Subcutaneous adipose tissue (tissue), 4 donors: Measurements from ENCODE around the gene UTS2. TPM values are rescaled to one million over a fixed set of nuclear protein-coding genes. Genes with fewer than 3 reads are reported as not detected.

Experiments used
- CTCF ChIP-seq: fragments of 450-650 bp; IDR thresholded peaks from one replicate; pipeline ENCODE4 v1.5.1; 2016; ENCODE audit warnings: low read depth, mild to moderate bottlenecking, control low read depth, antibody characterized with exemption, moderate library complexity
- total RNA-seq, 4 donors: library from RNA; depleted of rRNA; stranded (reverse); fragments of >200 nt; gene quantifications; one replicate each; pipeline ENCODE4 v1.1.0, GENCODE V29; 2016

UTS2 gene
- total RNA-seq, 4 donors from 2014 or later, result 0.34 to 3.1 TPM; not detected in 2

GRCh38 chr1:7811476-7811875 lies 41.4 kb downstream of the UTS2 start:
- no peak for TF ChIP-seq CTCF

GRCh38 chr1:7810395-7810794 lies 42.5 kb downstream of the UTS2 start:
- no peak for TF ChIP-seq CTCF

- no peak for TF ChIP-seq CTCF
Observed at GRCh38 chr1:7809742-7810141, 43.1 kb downstream of the UTS2 start.

GRCh38 chr1:7808253-7808844 lies 44.5 kb downstream of the UTS2 start:
- TF ChIP-seq CTCF, result no peak

GRCh38 chr1:7805460-7805859 lies 47.4 kb downstream of the UTS2 start:
- no peak for TF ChIP-seq CTCF

Other genes with a start within 250 kb of the UTS2 start
- 100 to 1,000 TPM; 150 to 205 (median 163) TPM for gene VAMP3, start 81.8 kb downstream of the UTS2 start, total RNA-seq
- gene PER3, start 68.8 kb downstream of the UTS2 start, total RNA-seq, result 10 to 100 TPM; 11.9 to 39.2 (median 24.4) TPM
- under 1 TPM in 1 of 4 donors, not detected in 3; 0.34 TPM for gene TNFRSF9, start 87.8 kb upstream of the UTS2 start, total RNA-seq
- 100 to 1,000 TPM; 195 to 251 (median 215) TPM for gene PARK7, start 108.6 kb upstream of the UTS2 start, total RNA-seq
- gene ERRFI1, start 173.2 kb upstream of the UTS2 start, total RNA-seq, result 100 to 1,000 TPM; 184 to 310 (median 254) TPM